Gastroesophageal sphincter (tissue), 3 donors: ENCODE results near the gene ZNF787.

Experiments used
- CTCF ChIP-seq, 4 experiments: fragments of 200-600 bp in 2 of 4; fragments of 450-650 bp in 2 of 4; sonication (generic) in 1 of 4; IDR thresholded peaks; one replicate each; pipeline ENCODE4 v1.5.1; 2017 to 2019; ENCODE audit warnings: antibody characterized with exemption in 4 of 4, mild to moderate bottlenecking in 2 of 4, moderate library complexity in 2 of 4
- POLR2A ChIP-seq, 2 donors: fragments of 450-650 bp; IDR thresholded peaks; one replicate each; pipeline ENCODE4 v1.6.1; 2017; ENCODE audit warnings: antibody characterized with exemption in 2 of 2, mild to moderate bottlenecking in 2 of 2, moderate library complexity in 1 of 2
- POLR2AphosphoS5 ChIP-seq: sonication (generic); formaldehyde crosslinking; IDR thresholded peaks from one replicate; pipeline ENCODE4 v1.6.1; 2017; ENCODE audit warnings: antibody characterized with exemption

GRCh38 chr19:56103027-56103614 lies 18.0 kb downstream of the ZNF787 start:
- TF ChIP-seq CTCF (IDR thresholded peaks at IDR 0.05): no peak
- TF ChIP-seq POLR2A (IDR thresholded peaks at IDR 0.05): no peak
- TF ChIP-seq POLR2AphosphoS5: no peak
